ENCODE measurements around the gene PRKCSH. TPM values are rescaled to one million over a fixed set of nuclear protein-coding genes. Genes with fewer than 3 reads are reported as not detected.

The PRKCSH gene
- total RNA-seq, 1 experiment from 2014 or later = 431 TPM

- Histone ChIP-seq H4K8ac (replicated peaks; ENCODE audit: insufficient read length, low read depth, low read length) (no peak overlapping the region), H3K79me2 (ENCODE audit: insufficient read depth, low read length) (no peaks in the 10 kb centered on the region), H2BK5ac (ENCODE audit: insufficient read length, low read length) (no peak overlapping the region), H2AK5ac (ENCODE audit: insufficient read length, low read length) (no peak overlapping the region), H3K4me1 (ENCODE audit: insufficient read depth, low read length) (no peaks in the 10 kb centered on the region), H4K91ac (ENCODE audit: insufficient read length, low read depth, low read length) (no peak overlapping the region), H3K9me3 (ENCODE audit: control insufficient read depth, low read depth, low read length) (no peaks in the 10 kb centered on the region), H4K20me1 (ENCODE audit: control insufficient read depth, insufficient read depth, insufficient read length) (no peaks in the 10 kb centered on the region), H4K5ac (ENCODE audit: insufficient read length, low read depth, low read length) (no peak overlapping the region), H3K14ac (ENCODE audit: insufficient read depth, low read length) (no peak overlapping the region), H3K56ac (ENCODE audit: insufficient read length, low read depth, low read length) (no peak overlapping the region), H3K18ac (ENCODE audit: insufficient read length, low read depth, low read length) (no peak overlapping the region), H2BK15ac (ENCODE audit: low read depth, low read length) (no peak overlapping the region), H3K23me2 (ENCODE audit: insufficient read length, low read depth, low read length, poor library complexity, severe bottlenecking) (peaks cover 3% of the 10 kb centered on the region), H3T11ph (ENCODE audit: low read length) (no peak overlapping the region), H2BK120ac (ENCODE audit: low read depth, low read length, poor library complexity, severe bottlenecking) (no peak overlapping the region), H3K4me2 (ENCODE audit: insufficient read depth, insufficient read length, low read length) (no peak overlapping the region), H2BK12ac (ENCODE audit: insufficient read length, low read depth, low read length) (no peak overlapping the region), H2AFZ (ENCODE audit: low read length) (no peak overlapping the region), H3K27me3 (ENCODE audit: insufficient read depth, low read length) (no peaks in the 10 kb centered on the region), H3K4ac (ENCODE audit: low read depth, low read length) (no peak overlapping the region), H2BK20ac (ENCODE audit: low read depth, low read length, poor library complexity, severe bottlenecking) (no peak overlapping the region), H3K79me1 (ENCODE audit: insufficient read depth, low read depth, low read length, poor library complexity, severe bottlenecking) (no peaks in the 10 kb centered on the region), H3K9ac (ENCODE audit: extremely low read depth, insufficient read length, low read length) (no peak overlapping the region), H3K23ac (ENCODE audit: insufficient read length, low read depth, low read length) (no peak overlapping the region), H3K27ac (ENCODE audit: insufficient read length, low read depth, low read length) (no peak overlapping the region)
- Mint-ChIP-seq H3K4me3 (no peak overlapping the region), H3K4me1 (peaks cover 2 to 5% of the 10 kb centered on the region in 2 experiments; a peak in 3 of 4 replicates), H3K9me3 (no peaks in the 10 kb centered on the region), H3K27ac (0 out of 7 replicates have a peak overlapping the region, but pooled peaks of 1 of the 3 experiments have one; percentile 17), H3K27me3 (ENCODE audit: low read depth) (no peaks in the 10 kb centered on the region), H3K36me3 (ENCODE audit: insufficient read depth in 1 of 3, low read depth in 3 of 3) (peaks cover 2 to 27% (median 12%) of the 10 kb centered on the region in 3 experiments; a peak in 4 of 7 replicates)
- no peak for DNase-seq
- no CpG with 5 or more reads among the region's 10 CpGs for WGBS (ENCODE audit: extremely low coverage, insufficient read length, low lambda C conversion rate)
- TF ChIP-seq CTCF (conservative IDR thresholded peaks at IDR 0.05) = no peak
These were observed 60.0 kb downstream of the PRKCSH start for GRCh38 chr19:11495481-11495880.

Data from H9 (cell line).